Measurements from ENCODE around the gene MRPL49.

The MRPL49 gene

DNA sequence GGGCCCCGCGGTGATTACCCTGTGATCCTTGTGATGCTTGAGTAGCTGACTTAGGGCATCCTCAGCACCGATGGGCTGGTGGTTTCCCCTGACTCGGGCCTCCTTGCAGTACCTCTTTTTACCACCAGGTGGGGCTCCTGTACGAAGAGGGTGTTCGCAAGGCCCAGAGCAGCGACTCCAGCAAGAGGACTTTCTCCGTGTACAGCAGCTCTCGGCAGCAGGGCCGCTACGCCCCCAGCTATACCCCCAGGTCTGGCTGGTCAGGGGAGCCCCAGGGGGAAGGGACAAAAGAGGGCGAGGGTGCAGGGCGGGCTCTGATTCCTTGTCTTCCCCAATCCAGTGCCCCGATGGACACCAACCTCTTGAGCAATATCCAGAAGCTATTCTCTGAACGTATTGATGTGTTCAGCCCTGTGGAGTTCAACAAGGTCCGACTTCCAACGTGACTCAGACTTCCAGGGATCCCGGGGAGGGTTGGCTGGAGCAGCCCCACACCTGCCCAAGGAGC is 11.7 kb upstream of the MRPL49 start:
- peaks cover 2% of the 10 kb centered on the region for H3K36me3 ChIP-seq (replicated peaks)
- no peak overlapping the region for H3K27ac ChIP-seq
- DNase-seq, result peak; percentile 76
- H3K27me3 ChIP-seq (replicated peaks), result no peaks in the 10 kb centered on the region
- TF ChIP-seq, protein P1, sequence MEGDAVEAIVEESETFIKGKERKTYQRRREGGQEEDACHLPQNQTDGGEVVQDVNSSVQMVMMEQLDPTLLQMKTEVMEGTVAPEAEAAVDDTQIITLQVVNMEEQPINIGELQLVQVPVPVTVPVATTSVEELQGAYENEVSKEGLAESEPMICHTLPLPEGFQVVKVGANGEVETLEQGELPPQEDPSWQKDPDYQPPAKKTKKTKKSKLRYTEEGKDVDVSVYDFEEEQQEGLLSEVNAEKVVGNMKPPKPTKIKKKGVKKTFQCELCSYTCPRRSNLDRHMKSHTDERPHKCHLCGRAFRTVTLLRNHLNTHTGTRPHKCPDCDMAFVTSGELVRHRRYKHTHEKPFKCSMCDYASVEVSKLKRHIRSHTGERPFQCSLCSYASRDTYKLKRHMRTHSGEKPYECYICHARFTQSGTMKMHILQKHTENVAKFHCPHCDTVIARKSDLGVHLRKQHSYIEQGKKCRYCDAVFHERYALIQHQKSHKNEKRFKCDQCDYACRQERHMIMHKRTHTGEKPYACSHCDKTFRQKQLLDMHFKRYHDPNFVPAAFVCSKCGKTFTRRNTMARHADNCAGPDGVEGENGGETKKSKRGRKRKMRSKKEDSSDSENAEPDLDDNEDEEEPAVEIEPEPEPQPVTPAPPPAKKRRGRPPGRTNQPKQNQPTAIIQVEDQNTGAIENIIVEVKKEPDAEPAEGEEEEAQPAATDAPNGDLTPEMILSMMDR (IDR thresholded peaks at IDR 0.05; ENCODE audit: low read depth, low read length, missing control alignments), result peak; percentile 98
- in situ Hi-C loops (cut with HindIII; ENCODE audit: low pct_ligation_motif_present, low sequenced_read_pairs), result no loop called here
- H3K4me3 ChIP-seq (ENCODE audit: low read depth, low read length), result no peak overlapping the region

DNA sequence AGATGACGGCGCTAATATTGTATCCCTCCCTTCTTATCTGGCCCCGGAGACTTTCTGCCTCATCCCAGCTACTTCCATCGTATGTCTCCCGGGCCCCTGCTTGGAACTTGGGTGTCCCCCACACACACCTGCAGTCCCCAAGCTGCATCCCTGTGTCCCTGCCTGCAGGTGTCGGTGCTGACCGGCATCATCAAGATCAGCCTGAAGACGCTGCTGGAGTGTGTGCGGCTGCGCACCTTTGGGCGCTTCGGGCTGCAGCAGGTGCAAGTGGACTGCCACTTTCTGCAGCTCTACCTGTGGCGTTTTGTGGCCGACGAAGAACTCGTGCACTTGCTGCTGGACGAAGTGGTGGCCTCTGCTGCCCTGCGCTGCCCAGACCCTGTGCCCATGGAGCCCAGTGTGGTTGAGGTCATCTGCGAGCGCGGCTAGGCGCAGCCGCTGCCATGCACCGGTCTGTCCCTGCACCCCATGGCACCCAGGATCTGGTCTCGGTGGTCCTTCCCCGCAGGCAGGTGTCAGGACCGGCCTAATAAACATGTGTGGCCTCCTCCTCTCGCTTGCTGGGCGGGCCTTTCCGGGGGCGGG is 10.9 kb upstream of the MRPL49 start:
- in situ Hi-C loops (cut with HindIII; ENCODE audit: low pct_ligation_motif_present, low sequenced_read_pairs), result no loop called here
- H3K36me3 ChIP-seq (replicated peaks), result peaks cover 9% of the 10 kb centered on the region
- H3K4me3 ChIP-seq (ENCODE audit: low read depth, low read length), result no peak overlapping the region
- TF ChIP-seq, protein P1 (IDR thresholded peaks at IDR 0.05; ENCODE audit: low read depth, low read length, missing control alignments), result no peak
- no peak overlapping the region for H3K27ac ChIP-seq
- no peaks in the 10 kb centered on the region for H3K27me3 ChIP-seq (replicated peaks)
- DNase-seq, result no peak

DNA sequence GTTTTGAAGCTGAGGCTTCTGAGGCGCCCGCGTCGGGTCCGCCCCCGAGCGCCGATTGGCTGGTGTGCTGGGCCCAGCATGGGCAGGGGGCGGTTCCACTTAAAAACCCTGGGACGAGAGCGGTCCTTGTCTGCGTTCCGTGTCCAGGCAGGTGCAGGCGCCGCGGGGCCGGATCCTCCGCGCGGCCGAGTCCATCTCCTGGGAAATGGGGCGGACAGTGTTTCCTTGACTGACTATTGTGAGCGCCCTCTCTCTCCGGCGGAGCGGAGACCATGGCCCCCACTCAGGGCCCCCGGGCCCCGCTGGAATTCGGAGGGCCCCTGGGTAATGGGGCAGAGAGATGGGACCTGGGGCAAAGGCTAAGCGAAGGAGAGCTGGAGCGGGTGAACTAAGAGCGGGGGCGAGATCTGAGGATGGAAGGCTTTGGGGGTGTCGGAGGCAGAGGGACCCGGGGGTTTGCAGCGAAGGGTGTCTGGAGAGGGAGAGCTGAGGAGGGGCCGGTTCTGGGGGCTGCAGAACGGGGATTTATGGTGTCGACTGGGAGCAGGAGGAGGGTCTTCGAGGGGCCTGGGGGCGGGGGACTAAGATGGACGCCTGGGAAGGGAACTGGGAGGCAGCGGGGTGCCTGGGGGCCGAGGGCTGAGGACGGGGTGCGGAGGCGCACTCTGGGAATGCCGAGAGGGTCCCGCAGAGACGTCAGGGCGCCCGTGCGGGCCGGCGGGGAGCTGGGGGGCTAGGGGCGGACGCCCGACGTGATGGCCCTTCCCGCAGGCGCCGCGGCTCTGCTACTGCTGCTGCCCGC is 10.2 kb upstream of the MRPL49 start, which contains the start of gene TM7SF2:
Gene TM7SF2, plus strand, starts transcription at position 129 of the 802 bp plus-strand sequence. Its CDS starts 144 bp downstream, at position 273.
- in situ Hi-C loops (cut with HindIII; ENCODE audit: low pct_ligation_motif_present, low sequenced_read_pairs), result no loop called here
- Histone ChIP-seq H3K36me3 (replicated peaks) (peaks cover 9% of the 10 kb centered on the region), H3K27me3 (replicated peaks) (no peaks in the 10 kb centered on the region), H3K27ac (no peak within 1 kb of the TSS), H3K4me3 (ENCODE audit: low read depth, low read length) (peak within 1 kb of the TSS; percentile 56)
- TF ChIP-seq, protein P1 (IDR thresholded peaks at IDR 0.05; ENCODE audit: low read depth, low read length, missing control alignments), result no peak
- DNase-seq, result peak; percentile 82

DNA sequence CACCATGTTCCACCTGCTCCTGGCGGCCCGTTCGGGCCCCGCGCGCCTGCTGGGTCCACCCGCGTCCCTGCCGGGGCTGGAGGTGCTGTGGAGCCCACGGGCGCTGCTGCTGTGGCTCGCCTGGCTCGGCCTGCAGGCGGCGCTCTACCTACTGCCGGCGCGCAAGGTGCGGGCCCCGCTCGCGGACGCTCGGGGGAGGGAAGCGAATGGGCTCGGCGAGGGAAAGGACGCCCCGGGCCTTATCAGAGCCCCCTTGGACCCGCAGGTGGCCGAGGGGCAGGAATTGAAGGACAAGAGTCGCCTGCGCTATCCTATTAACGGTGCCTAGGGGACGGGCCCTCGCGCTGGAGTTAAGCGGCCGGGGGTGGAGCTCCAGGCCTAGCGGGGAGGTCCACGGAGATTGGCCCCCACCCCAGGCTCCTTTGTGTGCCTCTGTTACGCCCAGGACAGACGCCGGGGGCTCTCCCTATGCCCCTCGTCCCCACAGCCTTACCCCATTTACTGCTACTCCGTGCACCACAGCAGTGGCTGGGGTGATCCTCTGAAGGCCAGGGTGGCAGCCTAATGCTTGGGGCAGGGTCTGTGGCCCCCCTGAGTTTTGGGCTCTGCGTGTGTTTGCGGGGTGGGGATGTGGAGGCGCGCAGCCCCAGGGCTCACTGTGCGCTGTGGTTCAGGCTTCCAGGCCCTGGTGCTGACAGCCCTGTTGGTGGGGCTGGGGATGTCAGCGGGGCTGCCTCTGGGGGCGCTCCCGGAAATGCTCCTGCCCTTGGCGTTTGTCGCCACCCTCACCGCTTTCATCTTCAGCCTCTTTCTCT is 9.4 kb upstream of the MRPL49 start:
- H3K27me3 ChIP-seq (replicated peaks), result no peaks in the 10 kb centered on the region
- no peak overlapping the region for H3K27ac ChIP-seq
- TF ChIP-seq, protein P1 (IDR thresholded peaks at IDR 0.05; ENCODE audit: low read depth, low read length, missing control alignments), result peak; percentile 63
- DNase-seq, result no peak
- in situ Hi-C loops (cut with HindIII; ENCODE audit: low pct_ligation_motif_present, low sequenced_read_pairs), result no loop called here
- peak overlapping the region; percentile 56 for H3K4me3 ChIP-seq (ENCODE audit: low read depth, low read length)
- H3K36me3 ChIP-seq (replicated peaks), result peaks cover 9% of the 10 kb centered on the region

DNA sequence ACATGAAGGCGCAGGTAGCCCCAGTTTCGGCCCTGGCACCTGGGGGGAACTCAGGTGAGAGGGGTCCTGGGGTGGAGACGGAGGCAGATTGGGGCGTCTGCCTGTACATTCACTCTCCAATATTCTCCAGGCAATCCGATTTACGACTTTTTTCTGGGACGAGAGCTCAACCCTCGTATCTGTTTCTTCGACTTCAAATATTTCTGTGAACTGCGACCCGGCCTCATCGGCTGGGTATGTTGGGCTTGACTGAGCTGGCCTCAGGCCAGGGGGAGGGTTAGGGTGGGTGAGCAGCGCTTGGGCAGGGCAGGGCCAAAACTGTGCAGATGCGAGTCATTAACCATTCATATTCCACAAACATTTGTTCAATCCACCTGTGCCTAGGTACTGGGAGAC is 8.8 kb upstream of the MRPL49 start:
- TF ChIP-seq, protein P1 (IDR thresholded peaks at IDR 0.05; ENCODE audit: low read depth, low read length, missing control alignments), result no peak
- Histone ChIP-seq H3K27ac (no peak overlapping the region), H3K4me3 (ENCODE audit: low read depth, low read length) (peak overlapping the region; percentile 56), H3K27me3 (replicated peaks) (no peaks in the 10 kb centered on the region), H3K36me3 (replicated peaks) (peaks cover 15% of the 10 kb centered on the region)
- DNase-seq, result no peak
- in situ Hi-C loops (cut with HindIII; ENCODE audit: low pct_ligation_motif_present, low sequenced_read_pairs), result no loop called here

Data from brain microvascular endothelial cell (primary cell).